HUES6 (cell line): ENCODE measurements around the gene JAZF1.

Experiments used
- H3K27ac ChIP-seq: 2 replicates; pipeline ENCODE4 v1.7.0; 2013; ENCODE audit warnings: low read depth, mild to moderate bottlenecking, low read length, inconsistent platforms
- H3K27me3 ChIP-seq: 2 replicates; pipeline ENCODE4 v1.6.1; 2013; ENCODE audit warnings: low read length; ENCODE audit not compliant: control insufficient read depth, insufficient read depth
- H3K36me3 ChIP-seq: 2 replicates; pipeline ENCODE4 v1.6.1; 2013; ENCODE audit warnings: low read length; ENCODE audit not compliant: control insufficient read depth, insufficient read depth
- H3K4me1 ChIP-seq: 2 replicates; pipeline ENCODE4 v1.6.1; 2013; ENCODE audit warnings: low read length; ENCODE audit not compliant: control insufficient read depth, insufficient read depth
- H3K4me3 ChIP-seq: 2 replicates; pipeline ENCODE4 v1.5.1; 2013; ENCODE audit warnings: low read depth, low read length
- H3K9ac ChIP-seq: one replicate; pipeline ENCODE4 v1.6.1; 2013; ENCODE audit warnings: mild to moderate bottlenecking, low read length
- H3K9me3 ChIP-seq: 2 replicates; pipeline ENCODE4 v1.6.1; 2013; ENCODE audit warnings: low read depth, low read length; ENCODE audit not compliant: control insufficient read depth, insufficient read depth

Gene JAZF1

GRCh38 chr7:27952456-27953285, 227.9 kb downstream of the JAZF1 start:
- H3K4me3 ChIP-seq: no peak overlapping the region
- no peaks in the 10 kb centered on the region for H3K9me3 ChIP-seq
- no peaks in the 10 kb centered on the region for H3K4me1 ChIP-seq
- no peaks in the 10 kb centered on the region for H3K27me3 ChIP-seq
- no peak overlapping the region for H3K9ac ChIP-seq
- no peak overlapping the region for H3K27ac ChIP-seq
- H3K36me3 ChIP-seq: no peaks in the 10 kb centered on the region

- Histone ChIP-seq H3K9me3 (no peaks in the 10 kb centered on the region), H3K4me3 (no peak overlapping the region), H3K27me3 (no peaks in the 10 kb centered on the region), H3K27ac (no peak overlapping the region), H3K36me3 (no peaks in the 10 kb centered on the region), H3K9ac (no peak overlapping the region), H3K4me1 (no peaks in the 10 kb centered on the region)
These were observed 230.5 kb downstream of the JAZF1 start for GRCh38 chr7:27950123-27950522.

- Histone ChIP-seq H3K4me3 (no peak overlapping the region), H3K4me1 (no peaks in the 10 kb centered on the region), H3K27ac (no peak overlapping the region), H3K9ac (no peak overlapping the region), H3K27me3 (no peaks in the 10 kb centered on the region), H3K9me3 (no peaks in the 10 kb centered on the region), H3K36me3 (no peaks in the 10 kb centered on the region)
These were observed 231.7 kb downstream of the JAZF1 start for GRCh38 chr7:27948861-27949260.

- Histone ChIP-seq H3K4me1 (no peaks in the 10 kb centered on the region), H3K4me3 (no peak overlapping the region), H3K27me3 (no peaks in the 10 kb centered on the region), H3K36me3 (no peaks in the 10 kb centered on the region), H3K9ac (no peak overlapping the region), H3K27ac (no peak overlapping the region), H3K9me3 (no peaks in the 10 kb centered on the region)
These were observed 232.9 kb downstream of the JAZF1 start for GRCh38 chr7:27947586-27948278.

- Histone ChIP-seq H3K4me1 (no peaks in the 10 kb centered on the region), H3K9me3 (no peaks in the 10 kb centered on the region), H3K36me3 (no peaks in the 10 kb centered on the region), H3K27me3 (no peaks in the 10 kb centered on the region), H3K4me3 (no peak overlapping the region), H3K27ac (no peak overlapping the region), H3K9ac (no peak overlapping the region)
These were observed 234.2 kb downstream of the JAZF1 start for GRCh38 chr7:27946351-27946750.

- no peak overlapping the region for H3K9ac ChIP-seq
- no peak overlapping the region for H3K4me3 ChIP-seq
- H3K27me3 ChIP-seq: no peaks in the 10 kb centered on the region
- H3K27ac ChIP-seq: no peak overlapping the region
- no peaks in the 10 kb centered on the region for H3K9me3 ChIP-seq
- H3K4me1 ChIP-seq: no peaks in the 10 kb centered on the region
- no peaks in the 10 kb centered on the region for H3K36me3 ChIP-seq
These were observed 235.4 kb downstream of the JAZF1 start for GRCh38 chr7:27945058-27945795.

GRCh38 chr7:27944643-27945042, 236.0 kb downstream of the JAZF1 start:
- no peak overlapping the region for H3K27ac ChIP-seq
- H3K4me3 ChIP-seq: no peak overlapping the region
- no peak overlapping the region for H3K9ac ChIP-seq
- H3K36me3 ChIP-seq: no peaks in the 10 kb centered on the region
- H3K27me3 ChIP-seq: no peaks in the 10 kb centered on the region
- H3K4me1 ChIP-seq: no peaks in the 10 kb centered on the region
- no peaks in the 10 kb centered on the region for H3K9me3 ChIP-seq

GRCh38 chr7:27943241-27943640, 237.4 kb downstream of the JAZF1 start:
- H3K36me3 ChIP-seq: no peaks in the 10 kb centered on the region
- H3K4me3 ChIP-seq: no peak overlapping the region
- no peaks in the 10 kb centered on the region for H3K4me1 ChIP-seq
- H3K9ac ChIP-seq: no peak overlapping the region
- no peak overlapping the region for H3K27ac ChIP-seq
- no peaks in the 10 kb centered on the region for H3K9me3 ChIP-seq
- no peaks in the 10 kb centered on the region for H3K27me3 ChIP-seq

GRCh38 chr7:27942711-27943110, 237.9 kb downstream of the JAZF1 start:
- Histone ChIP-seq H3K4me3 (no peak overlapping the region), H3K9me3 (no peaks in the 10 kb centered on the region), H3K27ac (no peak overlapping the region), H3K27me3 (no peaks in the 10 kb centered on the region), H3K4me1 (no peaks in the 10 kb centered on the region), H3K36me3 (no peaks in the 10 kb centered on the region), H3K9ac (no peak overlapping the region)

- Histone ChIP-seq H3K27me3 (no peaks in the 10 kb centered on the region), H3K9ac (no peak overlapping the region), H3K4me3 (no peak overlapping the region), H3K27ac (no peak overlapping the region), H3K4me1 (no peaks in the 10 kb centered on the region), H3K9me3 (no peaks in the 10 kb centered on the region), H3K36me3 (no peaks in the 10 kb centered on the region)
These were observed 239.1 kb downstream of the JAZF1 start for GRCh38 chr7:27941522-27941921.

- no peaks in the 10 kb centered on the region for H3K27me3 ChIP-seq
- H3K9me3 ChIP-seq: no peaks in the 10 kb centered on the region
- no peak overlapping the region for H3K9ac ChIP-seq
- no peaks in the 10 kb centered on the region for H3K4me1 ChIP-seq
- no peaks in the 10 kb centered on the region for H3K36me3 ChIP-seq
- H3K4me3 ChIP-seq: no peak overlapping the region
- H3K27ac ChIP-seq: no peak overlapping the region
These were observed 240.3 kb downstream of the JAZF1 start for GRCh38 chr7:27940341-27940740.
